ENCODE results near the gene CEBPG. TPM values are rescaled to one million over a fixed set of nuclear protein-coding genes. Genes with fewer than 3 reads are reported as not detected.

The CEBPG gene
- total and polyA plus RNA-seq, 9 of the 15 experiments (the other 6 are each of a cell fraction or from before 2014, with no cell fraction given) = 9.5 to 34.9 (median 30.9) TPM

DNA sequence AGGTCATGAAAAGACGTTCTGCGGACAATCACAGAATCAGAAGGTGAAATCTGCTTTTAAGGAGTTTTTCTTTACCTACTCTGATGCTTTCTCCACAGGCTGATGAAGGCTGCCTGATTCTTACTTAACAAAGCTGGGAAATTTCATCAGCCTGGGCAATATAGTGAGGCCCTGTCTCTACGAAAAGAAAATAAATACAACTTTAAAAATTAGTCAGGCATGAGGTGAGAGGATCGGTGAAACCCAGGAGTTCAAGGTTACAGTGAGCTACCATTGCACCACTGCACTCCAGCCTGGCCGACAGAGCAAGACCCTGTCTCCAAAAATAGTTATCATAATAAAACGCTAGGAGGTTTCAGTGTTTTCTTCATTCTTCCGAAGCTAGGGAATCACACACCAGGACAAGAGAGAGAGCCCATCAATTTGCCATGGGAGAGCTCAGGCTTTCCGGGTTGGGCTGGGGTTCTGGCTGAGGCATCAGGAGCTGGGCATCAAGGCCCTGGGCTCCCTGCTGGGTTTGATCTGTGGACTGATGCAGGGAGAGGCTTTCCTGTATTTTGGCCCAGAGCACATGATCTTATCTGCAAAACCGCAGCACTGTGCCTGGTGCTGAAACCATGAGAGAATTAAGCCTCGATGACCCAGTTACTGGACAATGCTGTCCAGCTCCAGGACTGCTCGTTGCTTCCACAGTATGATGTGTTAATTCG lies 25.1 kb upstream of the CEBPG start:
- TF ChIP-seq L3MBTL2 (IDR thresholded peaks at IDR 0.05) = peak; percentile 39; the same call in 1 of the 2 replicates
- TF ChIP-seq, protein P1, sequence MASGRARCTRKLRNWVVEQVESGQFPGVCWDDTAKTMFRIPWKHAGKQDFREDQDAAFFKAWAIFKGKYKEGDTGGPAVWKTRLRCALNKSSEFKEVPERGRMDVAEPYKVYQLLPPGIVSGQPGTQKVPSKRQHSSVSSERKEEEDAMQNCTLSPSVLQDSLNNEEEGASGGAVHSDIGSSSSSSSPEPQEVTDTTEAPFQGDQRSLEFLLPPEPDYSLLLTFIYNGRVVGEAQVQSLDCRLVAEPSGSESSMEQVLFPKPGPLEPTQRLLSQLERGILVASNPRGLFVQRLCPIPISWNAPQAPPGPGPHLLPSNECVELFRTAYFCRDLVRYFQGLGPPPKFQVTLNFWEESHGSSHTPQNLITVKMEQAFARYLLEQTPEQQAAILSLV (tag; IDR thresholded peaks at IDR 0.05) = 0 out of 2 replicates have a peak, but pooled peaks have one; percentile 42
- TF ChIP-seq ZNF134 (CRISPR knock-in tag; conservative IDR thresholded peaks at IDR 0.05) = no peak
- no peak for TF ChIP-seq LEF1 (IDR thresholded peaks at IDR 0.05)
- TF ChIP-seq CTBP1 (IDR thresholded peaks at IDR 0.05; ENCODE audit: borderline replicate concordance) = peak; percentile 67; the same call in 1 of the 2 replicates
- TF ChIP-seq ZNF551 (CRISPR knock-in tag; IDR thresholded peaks at IDR 0.05) = no peak
- no peak for TF ChIP-seq CEBPG (CRISPR knock-in tag; IDR thresholded peaks at IDR 0.05)
- TF ChIP-seq CEBPG (tag; conservative IDR thresholded peaks at IDR 0.05 in 1 of 2, IDR thresholded peaks at IDR 0.05 in 1 of 2) = peak; percentile 100
- TF ChIP-seq ESRRA (IDR thresholded peaks at IDR 0.05; ENCODE audit: borderline replicate concordance, low read depth) = peak; percentile 85; the same call in 1 of the 2 replicates
- TF ChIP-seq, protein P2, sequence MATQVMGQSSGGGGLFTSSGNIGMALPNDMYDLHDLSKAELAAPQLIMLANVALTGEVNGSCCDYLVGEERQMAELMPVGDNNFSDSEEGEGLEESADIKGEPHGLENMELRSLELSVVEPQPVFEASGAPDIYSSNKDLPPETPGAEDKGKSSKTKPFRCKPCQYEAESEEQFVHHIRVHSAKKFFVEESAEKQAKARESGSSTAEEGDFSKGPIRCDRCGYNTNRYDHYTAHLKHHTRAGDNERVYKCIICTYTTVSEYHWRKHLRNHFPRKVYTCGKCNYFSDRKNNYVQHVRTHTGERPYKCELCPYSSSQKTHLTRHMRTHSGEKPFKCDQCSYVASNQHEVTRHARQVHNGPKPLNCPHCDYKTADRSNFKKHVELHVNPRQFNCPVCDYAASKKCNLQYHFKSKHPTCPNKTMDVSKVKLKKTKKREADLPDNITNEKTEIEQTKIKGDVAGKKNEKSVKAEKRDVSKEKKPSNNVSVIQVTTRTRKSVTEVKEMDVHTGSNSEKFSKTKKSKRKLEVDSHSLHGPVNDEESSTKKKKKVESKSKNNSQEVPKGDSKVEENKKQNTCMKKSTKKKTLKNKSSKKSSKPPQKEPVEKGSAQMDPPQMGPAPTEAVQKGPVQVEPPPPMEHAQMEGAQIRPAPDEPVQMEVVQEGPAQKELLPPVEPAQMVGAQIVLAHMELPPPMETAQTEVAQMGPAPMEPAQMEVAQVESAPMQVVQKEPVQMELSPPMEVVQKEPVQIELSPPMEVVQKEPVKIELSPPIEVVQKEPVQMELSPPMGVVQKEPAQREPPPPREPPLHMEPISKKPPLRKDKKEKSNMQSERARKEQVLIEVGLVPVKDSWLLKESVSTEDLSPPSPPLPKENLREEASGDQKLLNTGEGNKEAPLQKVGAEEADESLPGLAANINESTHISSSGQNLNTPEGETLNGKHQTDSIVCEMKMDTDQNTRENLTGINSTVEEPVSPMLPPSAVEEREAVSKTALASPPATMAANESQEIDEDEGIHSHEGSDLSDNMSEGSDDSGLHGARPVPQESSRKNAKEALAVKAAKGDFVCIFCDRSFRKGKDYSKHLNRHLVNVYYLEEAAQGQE (IDR thresholded peaks at IDR 0.05; ENCODE audit: borderline replicate concordance) = peak; percentile 74
- TF ChIP-seq, protein P2 (CRISPR knock-in tag; IDR thresholded peaks at IDR 0.05; ENCODE audit: low read depth) = no peak
- CTCF ChIA-PET (ENCODE audit: low intra/inter-chr PET ratio) = no interaction called here
- 11% methylated on average over 12 of the region's 12 CpGs for WGBS (ENCODE audit: insufficient coverage, low coverage, missing lambda C conversion rate)

More for the DNA sequence above, 25.1 kb upstream of the CEBPG start:
- H2AFZ ChIP-seq (ENCODE audit: low read depth, low read length) = no peak overlapping the region
- H3K4me2 ChIP-seq (ENCODE audit: insufficient read depth, low read length) = no peak overlapping the region
- no peaks in the 10 kb centered on the region for H4K20me1 ChIP-seq (replicated peaks; ENCODE audit: control insufficient read depth, insufficient read depth, low read length)
- POLR2A ChIA-PET = interaction anchor here (0.6 to 2.3 kb wide), 9 partner anchors 10 to 48 kb away, joined by 3 to 11 read pairs (median 4); partner anchors contain the start of gene CEBPG
- H3K36me3 ChIP-seq (ENCODE audit: control insufficient read depth, insufficient read depth, low read length) = no peaks in the 10 kb centered on the region
- DNase-seq (ENCODE audit: extremely low read depth in 1 of 4, low spot score in 3 of 4) = no peak
- H3K9ac ChIP-seq (ENCODE audit: insufficient read depth in 1 of 2, low read depth in 2 of 2, low read length in 2 of 2) = no peak overlapping the region
- no peak overlapping the region for H3K4me3 ChIP-seq
- in situ Hi-C loops (cut with MboI) (no loop called here), intact Hi-C loops (cut with micrococcal nuclease) (no loop called here)
- no peaks in the 10 kb centered on the region for H3K79me2 ChIP-seq (ENCODE audit: control insufficient read depth, insufficient read depth, low read length)
- no peak overlapping the region for H3K27ac ChIP-seq (ENCODE audit: extremely low read depth, low read depth, low read length)
- H3K27me3 ChIP-seq (ENCODE audit: control insufficient read depth in 2 of 2, insufficient read depth in 2 of 2, low read length in 2 of 2) = peaks cover 18 to 25% of the 10 kb centered on the region in 2 experiments
- FAIRE-seq = peak; percentile 65
- peaks cover 0 to 7% of the 10 kb centered on the region in 2 experiments; a peak in 1 of 5 replicates for H3K4me1 ChIP-seq (replicated peaks in 1 of 2; ENCODE audit: control insufficient read depth in 2 of 2, insufficient read depth in 2 of 2, low read length in 2 of 2)
- ATAC-seq = peak; percentile 66
- no TSS peak for BruUV-seq (replicated peaks)
- H3K9me3 ChIP-seq (replicated peaks; ENCODE audit: control insufficient read depth, insufficient read depth, low read depth, low read length) = no peaks in the 10 kb centered on the region
- H3K9me1 ChIP-seq (ENCODE audit: control insufficient read depth, insufficient read depth, low read length) = no peaks in the 10 kb centered on the region

All from K562 (cell line).